Midbrain (tissue), 1 donor: ENCODE data around the gene RRAGA.
"Not testable (repeated sequence)": the region's sequence is repeated elsewhere in the genome, so short reads cannot be mapped to it uniquely, and the experiment has no call there.

Experiments
- DNase-seq: peaks from one replicate; lab custom pipeline; 2025; lab: John Stamatoyannopoulos, UW

Gene RRAGA

GRCh38 chr9:19048966-19049916, at the start of gene RRAGA:
Gene RRAGA (plus strand): TSS chr9:19049427. CDS start chr9:19049660, 233 bp downstream.
- DNase-seq = peak; percentile 94

- no peak for DNase-seq
Observed at GRCh38 chr9:19000133-19000532, 49.1 kb upstream of the RRAGA start.

- DNase-seq = no peak
Observed at GRCh38 chr9:19009391-19009965, 39.7 kb upstream of the RRAGA start.

- DNase-seq = no peak
Observed at GRCh38 chr9:19018201-19018600, 31.0 kb upstream of the RRAGA start.

- DNase-seq = no peak
Observed at GRCh38 chr9:19020886-19021455, 28.3 kb upstream of the RRAGA start.

- DNase-seq = not testable (repeated sequence)
Observed at GRCh38 chr9:19021649-19022048, 27.6 kb upstream of the RRAGA start.

GRCh38 chr9:19022206-19022605, 27.0 kb upstream of the RRAGA start:
- no peak for DNase-seq

GRCh38 chr9:19023078-19023477, 26.1 kb upstream of the RRAGA start:
- no peak for DNase-seq

- DNase-seq = no peak
Observed at GRCh38 chr9:19026375-19026774, 22.9 kb upstream of the RRAGA start.

GRCh38 chr9:19027825-19028224, 21.4 kb upstream of the RRAGA start:
- no peak for DNase-seq

GRCh38 chr9:19028835-19029451, 20.3 kb upstream of the RRAGA start:
- DNase-seq = peak; percentile 69

GRCh38 chr9:19030899-19031298, 18.3 kb upstream of the RRAGA start:
- no peak for DNase-seq

GRCh38 chr9:19032406-19032805, 16.8 kb upstream of the RRAGA start:
- no peak for DNase-seq

GRCh38 chr9:19033015-19033414, 16.2 kb upstream of the RRAGA start, which contains the start of gene SAXO1:
Gene SAXO1 (minus strand): TSS chr9:19033209. CDS start chr9:19032908, 301 bp downstream.
- DNase-seq = no peak

GRCh38 chr9:19036611-19037010, 12.6 kb upstream of the RRAGA start:
- no peak for DNase-seq

GRCh38 chr9:19049917-19050636, 850 bp downstream of the RRAGA start:
- peak; percentile 61 for DNase-seq

- no peak for DNase-seq
Observed at GRCh38 chr9:19050637-19051591, 1.7 kb downstream of the RRAGA start.

GRCh38 chr9:19057033-19057432, 7.8 kb downstream of the RRAGA start:
- no peak for DNase-seq

GRCh38 chr9:19074229-19074628, 25.0 kb downstream of the RRAGA start:
- DNase-seq = no peak

- no peak for DNase-seq
Observed at GRCh38 chr9:19074836-19075235, 25.6 kb downstream of the RRAGA start.

GRCh38 chr9:19085295-19085694, 36.1 kb downstream of the RRAGA start:
- no peak for DNase-seq
